Pulmonary artery endothelial cell (primary cell): ENCODE results near the gene ZBTB47. TPM values are rescaled to one million over a fixed set of nuclear protein-coding genes. Genes with fewer than 3 reads are reported as not detected.

Source experiments
- DNase-seq: peaks from one replicate; pipeline ENCODE4 v3.0.0-alpha.2; 2011; ENCODE audit warnings: low read depth, low spot score
- total RNA-seq: library from RNA; depleted of rRNA; stranded (reverse); fragments of >200 nt; gene quantifications from 2 replicates; pipeline ENCODE4 v1.2.3, GENCODE V29; 2014

Gene ZBTB47
- total RNA-seq = 17.3 and 22.4 TPM in 2 replicates

GRCh38 chr3:42653560-42654330 lies at the start of gene ZBTB47:
Gene ZBTB47 (plus strand): TSS chr3:42653697. CDS start chr3:42658356, 4,659 bp downstream.
- DNase-seq = no peak

DNA sequence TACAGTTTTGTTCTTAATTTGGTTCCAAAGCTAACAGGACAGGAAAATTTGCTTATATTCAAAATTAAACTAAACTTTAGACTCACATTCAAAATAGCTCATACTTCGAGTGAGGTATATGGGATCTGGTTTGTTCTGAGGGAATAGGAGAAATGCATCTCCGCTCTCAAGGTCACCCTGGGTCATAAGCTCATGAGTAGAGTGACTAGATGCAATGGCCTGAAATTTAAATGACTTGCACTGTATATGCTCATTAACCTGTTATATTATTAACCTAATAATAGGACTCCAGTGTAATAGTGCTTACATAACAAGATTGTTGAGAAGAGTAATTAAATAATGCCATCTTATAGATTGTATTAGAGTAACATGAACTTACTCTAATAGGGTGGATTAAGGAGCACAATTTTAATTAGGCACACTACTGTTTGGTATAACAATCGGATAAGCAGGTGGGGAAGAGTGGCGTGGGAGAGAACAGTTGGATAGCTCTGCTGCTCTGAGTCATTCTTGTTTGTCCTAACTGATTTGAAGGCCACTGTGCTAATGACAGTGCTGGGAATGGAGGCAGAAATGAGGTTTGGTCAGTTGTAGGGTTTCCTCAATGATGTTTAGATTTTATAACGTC lies 47.8 kb upstream of the ZBTB47 start:
- no peak for DNase-seq

GRCh38 chr3:42608581-42608980 lies 44.9 kb upstream of the ZBTB47 start:
- DNase-seq = no peak

- DNase-seq = no peak
These were observed 42.5 kb upstream of the ZBTB47 start for GRCh38 chr3:42610976-42611375.

- DNase-seq = no peak
These were observed 41.3 kb upstream of the ZBTB47 start for GRCh38 chr3:42612217-42612616.

- DNase-seq = no peak
These were observed 40.6 kb upstream of the ZBTB47 start for GRCh38 chr3:42612928-42613327.

DNA sequence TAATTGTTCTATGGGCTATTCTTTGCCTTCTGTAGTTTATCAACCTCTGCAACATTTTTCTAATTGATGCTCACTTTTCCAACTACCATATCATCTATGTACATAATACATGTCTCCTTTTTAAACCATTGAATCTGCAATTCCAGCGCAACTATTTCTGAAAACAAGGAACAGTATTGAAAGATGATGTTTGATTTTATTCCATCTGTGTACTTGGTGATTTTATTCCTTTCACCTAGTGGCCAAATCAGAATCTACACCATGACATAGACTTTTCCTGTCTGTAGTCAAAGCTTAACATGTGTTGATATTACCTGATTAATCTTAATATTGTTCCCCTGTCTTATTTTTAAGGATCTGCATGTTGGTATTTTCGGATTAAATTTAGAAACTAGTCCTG lies 40.0 kb upstream of the ZBTB47 start:
- DNase-seq = no peak

DNA sequence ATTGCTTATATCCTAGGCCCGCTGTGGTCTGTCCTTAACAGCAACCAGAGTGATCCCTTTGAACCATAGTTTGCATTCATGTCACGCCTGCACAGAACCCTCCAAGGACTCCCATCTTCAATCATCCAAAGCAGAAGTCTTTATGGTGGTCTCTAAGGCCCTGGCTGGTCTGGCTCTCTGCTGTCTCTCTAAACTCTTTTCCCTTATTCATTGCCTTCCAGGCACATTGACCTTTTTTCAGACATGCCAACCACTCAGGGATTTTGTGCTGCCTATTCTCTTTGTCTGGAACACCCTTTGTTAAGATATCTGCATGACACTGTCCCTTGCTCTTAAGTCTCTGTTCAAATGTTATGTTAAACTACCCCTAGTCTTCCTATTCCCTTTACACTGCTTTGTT lies 21.9 kb upstream of the ZBTB47 start:
- DNase-seq = no peak

GRCh38 chr3:42632146-42632545 lies 21.4 kb upstream of the ZBTB47 start:
- DNase-seq = no peak

DNA sequence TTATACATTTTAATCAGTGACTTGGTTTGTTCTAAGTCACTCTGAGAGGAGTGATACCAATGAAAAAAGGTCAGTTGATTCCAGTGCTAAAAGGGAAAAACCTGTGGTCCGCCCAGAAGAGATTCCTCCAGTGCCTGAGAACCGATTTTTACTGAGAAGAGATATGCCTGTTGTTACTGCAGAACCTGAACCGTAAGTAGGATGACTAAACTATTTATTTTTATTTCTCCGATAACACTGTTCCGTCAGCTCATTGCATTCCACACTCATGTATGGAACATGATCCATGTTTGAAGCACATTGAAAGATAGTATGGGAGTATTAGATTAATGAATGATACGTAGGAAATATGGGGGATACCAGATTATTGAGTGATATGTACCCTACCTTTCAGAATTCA lies 20.0 kb upstream of the ZBTB47 start:
- DNase-seq = no peak

- no peak for DNase-seq
These were observed 18.4 kb upstream of the ZBTB47 start for GRCh38 chr3:42635111-42635510.

DNA sequence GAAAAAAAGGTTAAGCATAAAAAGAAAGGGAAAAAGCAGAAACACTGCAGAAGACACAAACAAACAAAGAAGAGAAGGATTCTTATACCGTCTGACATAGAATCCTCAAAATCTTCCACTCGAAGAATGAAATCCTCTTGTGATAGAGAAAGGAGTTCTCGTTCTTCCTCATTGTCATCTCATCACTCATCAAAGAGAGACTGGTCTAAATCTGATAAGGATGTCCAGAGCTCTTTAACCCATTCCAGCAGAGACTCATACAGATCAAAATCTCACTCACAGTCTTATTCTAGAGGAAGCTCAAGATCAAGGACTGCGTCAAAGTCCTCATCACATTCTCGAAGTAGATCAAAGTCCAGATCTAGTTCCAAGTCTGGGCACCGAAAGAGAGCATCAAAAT lies 16.5 kb upstream of the ZBTB47 start:
- DNase-seq = no peak

- no peak for DNase-seq
These were observed 15.1 kb upstream of the ZBTB47 start for GRCh38 chr3:42638339-42638842.

- DNase-seq = no peak
These were observed 14.3 kb upstream of the ZBTB47 start for GRCh38 chr3:42639192-42639591.

DNA sequence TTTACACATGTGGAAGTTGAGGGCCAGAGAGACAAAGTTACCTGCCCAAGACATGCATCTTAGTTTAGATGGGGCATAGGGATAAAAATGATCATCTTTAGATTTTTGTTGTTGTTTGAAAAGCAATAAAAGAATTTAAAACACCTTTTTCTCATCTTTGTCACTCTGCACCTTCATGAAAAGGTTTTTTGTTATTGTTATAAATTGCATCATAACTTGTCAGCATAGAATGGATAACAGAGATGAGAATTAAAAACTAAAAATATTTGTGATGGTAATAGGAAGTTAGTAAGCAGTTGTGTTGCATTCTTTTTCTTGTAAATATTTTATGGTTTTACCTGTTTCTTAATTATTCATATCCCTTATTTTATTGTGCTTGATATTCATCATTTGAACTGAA lies 13.4 kb upstream of the ZBTB47 start:
- DNase-seq = no peak

- DNase-seq = no peak
These were observed 12.6 kb upstream of the ZBTB47 start for GRCh38 chr3:42640771-42641370.

DNA sequence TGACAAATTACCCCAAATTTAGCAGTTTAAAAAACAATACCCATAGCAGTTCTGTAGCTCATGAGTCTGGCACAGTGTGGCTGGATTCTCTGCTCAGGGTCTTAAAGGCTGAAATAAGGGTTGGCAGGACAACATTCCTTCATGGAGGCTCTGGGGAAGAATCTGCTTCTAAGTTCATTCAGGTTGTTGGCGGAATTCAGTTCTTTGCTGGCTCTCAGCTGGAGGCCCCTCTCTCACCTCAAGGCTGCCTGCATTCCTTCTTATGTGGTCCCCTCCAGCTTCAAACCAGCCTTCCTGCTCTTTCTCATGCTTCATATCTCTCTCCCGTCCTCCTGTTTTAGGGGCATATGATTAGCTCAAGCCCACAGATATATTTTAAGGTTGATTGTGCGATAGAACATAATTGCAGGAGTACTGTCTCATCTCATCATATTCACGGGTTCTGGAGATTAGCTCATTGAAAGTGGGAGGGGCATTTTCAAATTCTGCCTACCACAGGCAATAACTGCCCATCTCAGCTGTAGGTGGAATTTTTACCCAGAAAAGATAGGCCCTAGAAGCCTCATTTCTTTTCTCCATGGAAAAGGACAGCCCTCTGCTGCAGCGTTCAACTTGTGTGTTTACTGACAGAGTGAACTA lies 5.6 kb upstream of the ZBTB47 start:
- DNase-seq = no peak

DNA sequence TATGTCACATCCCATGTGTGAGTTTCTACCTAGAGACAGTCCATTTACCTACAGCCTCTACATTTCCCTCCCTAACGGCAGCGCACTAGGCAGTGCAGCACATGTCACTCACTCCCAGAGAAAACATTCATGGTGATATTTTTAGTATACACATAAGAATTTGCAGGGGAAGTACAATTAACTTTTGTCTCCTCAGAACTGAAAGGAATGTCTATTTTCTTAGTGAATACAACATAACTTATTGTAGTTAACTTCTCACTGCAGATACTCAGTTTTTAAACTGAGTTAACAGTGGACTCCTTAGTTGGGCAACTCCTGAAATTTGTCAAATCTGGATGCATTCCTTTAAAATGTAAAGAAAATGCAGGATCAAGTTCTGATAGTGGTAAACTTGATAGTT lies 4.5 kb upstream of the ZBTB47 start:
- DNase-seq = no peak

DNA sequence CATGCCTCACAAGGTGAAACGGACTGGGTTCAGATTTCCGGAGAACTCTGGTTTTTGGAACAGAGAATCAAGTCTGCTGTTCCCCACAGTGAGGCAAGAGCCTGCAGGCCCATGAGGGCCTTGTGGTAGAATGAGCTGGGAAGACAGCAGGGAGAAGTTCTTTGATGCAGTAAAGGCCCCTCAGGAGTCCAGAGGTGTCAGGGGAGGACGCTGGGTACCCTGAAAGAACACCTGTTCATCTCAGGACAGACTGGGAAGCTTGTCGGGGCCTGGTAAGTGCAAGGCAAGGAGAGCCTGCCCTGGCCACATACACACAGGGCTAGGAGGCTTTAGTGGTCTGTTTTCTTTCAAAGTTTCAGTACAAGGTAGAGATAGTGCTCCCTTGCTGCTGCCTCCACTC lies 3.7 kb upstream of the ZBTB47 start:
- no peak for DNase-seq

DNA sequence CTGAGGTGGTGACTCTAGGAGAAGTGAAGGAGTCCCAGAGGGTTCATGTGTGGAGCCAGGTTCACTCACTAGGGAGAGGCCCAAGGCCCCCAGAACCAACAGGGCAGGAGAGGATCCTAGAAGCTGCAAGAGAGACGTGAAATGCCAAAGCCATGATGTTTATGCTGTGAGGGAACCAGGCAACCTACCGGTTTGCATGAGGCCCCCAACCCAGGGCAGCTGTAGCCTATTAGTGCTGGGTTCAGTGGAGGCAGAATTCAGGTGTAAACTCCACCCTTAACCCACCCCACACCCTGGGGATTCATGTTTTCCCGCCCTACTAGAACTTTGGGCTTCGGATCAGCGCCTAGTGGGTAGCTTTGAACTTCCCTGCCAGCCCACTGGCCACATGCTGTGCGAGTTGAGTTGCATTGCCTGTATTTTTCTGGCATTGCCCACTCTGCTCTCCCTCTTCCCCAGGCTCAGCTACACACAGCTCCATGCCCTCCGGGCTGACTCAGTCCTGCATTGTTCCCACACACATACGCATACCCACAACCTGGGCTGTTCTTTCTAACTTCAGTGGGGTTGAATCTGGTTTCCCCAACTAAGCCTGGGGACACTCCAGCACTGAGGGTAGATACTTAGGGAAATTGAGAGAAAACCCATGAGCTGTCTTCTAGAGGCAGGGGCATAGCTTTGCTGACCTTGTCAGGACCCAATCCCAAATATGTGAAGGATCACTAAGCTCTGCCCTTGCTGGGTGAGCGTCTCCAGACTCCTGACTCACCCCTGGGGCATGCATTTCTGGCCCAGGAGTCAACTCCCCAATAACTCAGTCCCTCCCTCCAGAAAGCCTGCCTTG lies 2.0 kb upstream of the ZBTB47 start:
- no peak for DNase-seq

- DNase-seq = no peak
These were observed 1.3 kb upstream of the ZBTB47 start for GRCh38 chr3:42652251-42652610.
